HEK293T (cell line): Measurements from ENCODE around the gene VEPH1.
A peak's percentile ranks its signal among the peaks of the same experiment; 100 is the strongest.

ENCODE experiments used
- CTCF ChIA-PET: fragments of 350-600 bp; formaldehyde crosslinking; extraction: SDS; loops from one replicate; lab custom pipeline; 2021; ENCODE audit warnings: antibody characterized with exemption, inconsistent platforms; lab: Yijun Ruan, JAX
- POLR2A ChIA-PET: fragments of 350-600 bp; formaldehyde crosslinking; extraction: SDS; loops from one replicate; lab custom pipeline; 2020; ENCODE audit warnings: antibody characterized with exemption, inconsistent platforms; lab: Yijun Ruan, JAX
- DNase-seq: peaks from one replicate; pipeline ENCODE4 v3.0.0; 2012; ENCODE audit warnings: mixed read lengths; ENCODE audit errors: extremely low spot score
- ARNT ChIP-seq: fragments of 450-650 bp; IDR thresholded peaks from 2 replicates; pipeline ENCODE4 v1.6.1; 2017; ENCODE audit warnings: mild to moderate bottlenecking
- BHLHE40 ChIP-seq: fragments of 450-650 bp; IDR thresholded peaks from 2 replicates; pipeline ENCODE4 v1.6.1; 2016; ENCODE audit warnings: mild to moderate bottlenecking, moderate library complexity, borderline replicate concordance
- CTBP1 ChIP-seq: fragments of 450-650 bp; IDR thresholded peaks from 2 replicates; pipeline ENCODE4 v1.6.1; 2016; ENCODE audit warnings: borderline replicate concordance
- ELF4 ChIP-seq: fragments of 450-650 bp; IDR thresholded peaks from 2 replicates; pipeline ENCODE4 v1.6.1; 2017; ENCODE audit warnings: antibody characterized with exemption
- FOXA1 ChIP-seq: fragments of 450-650 bp; IDR thresholded peaks from 2 replicates; pipeline ENCODE4 v1.6.1; 2016; ENCODE audit warnings: mild to moderate bottlenecking
- FOXK2 ChIP-seq: fragments of 450-650 bp; IDR thresholded peaks from 2 replicates; pipeline ENCODE4 v1.6.1; 2016; ENCODE audit warnings: mild to moderate bottlenecking
- FOXM1 ChIP-seq: fragments of 450-650 bp; IDR thresholded peaks from 2 replicates; pipeline ENCODE4 v1.6.1; 2017; ENCODE audit warnings: mild to moderate bottlenecking, borderline replicate concordance
- HDGF ChIP-seq: fragments of 450-650 bp; IDR thresholded peaks from 2 replicates; pipeline ENCODE4 v1.6.1; 2017; ENCODE audit warnings: antibody characterized with exemption, borderline replicate concordance
- L3MBTL2 ChIP-seq: fragments of 450-650 bp; conservative IDR thresholded peaks from 2 replicates; pipeline ENCODE4 v1.6.1; 2016; ENCODE audit warnings: mild to moderate bottlenecking
- LEF1 ChIP-seq: fragments of 450-650 bp; IDR thresholded peaks from 2 replicates; pipeline ENCODE4 v1.6.1; 2017; ENCODE audit warnings: mild to moderate bottlenecking, borderline replicate concordance
- NFRKB ChIP-seq: fragments of 450-650 bp; IDR thresholded peaks from 2 replicates; pipeline ENCODE4 v1.6.1; 2016; ENCODE audit warnings: mild to moderate bottlenecking, moderate library complexity
- SP1 ChIP-seq: fragments of 450-650 bp; IDR thresholded peaks from 2 replicates; pipeline ENCODE4 v1.6.1; 2017
- SUZ12 ChIP-seq: fragments of 450-650 bp; IDR thresholded peaks from 2 replicates; pipeline ENCODE4 v1.6.1; 2016; ENCODE audit warnings: mild to moderate bottlenecking
- TARDBP ChIP-seq: fragments of 450-650 bp; IDR thresholded peaks from 2 replicates; pipeline ENCODE4 v1.6.1; 2016
- ZNF384 ChIP-seq: fragments of 450-650 bp; IDR thresholded peaks from 2 replicates; pipeline ENCODE4 v1.6.1; 2016
- TF ChIP-seq, protein P1 (sequence below): fragments of 450-650 bp; IDR thresholded peaks from 2 replicates; pipeline ENCODE4 v1.6.1; 2016

The VEPH1 gene

DNA sequence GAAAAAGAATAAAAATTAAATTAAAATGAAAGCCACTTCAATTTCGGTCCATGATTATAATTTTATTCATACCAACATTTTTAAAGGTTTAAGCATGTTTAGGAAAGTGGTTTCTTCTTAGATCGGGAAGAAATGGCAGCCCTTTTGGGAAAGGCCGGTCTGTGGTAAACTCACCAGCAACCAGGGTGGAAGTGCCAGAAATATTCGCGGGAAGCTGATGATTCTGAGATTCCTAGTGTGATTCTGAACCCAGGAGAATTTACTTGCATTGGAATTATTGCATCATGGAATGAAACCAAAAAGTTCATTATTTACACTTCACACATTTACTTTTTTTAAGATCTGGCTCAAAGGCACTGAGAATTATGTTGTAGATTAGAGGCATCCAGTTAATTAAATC, 246.1 kb downstream of the VEPH1 start:
- no peak for TF ChIP-seq FOXM1
- TF ChIP-seq BHLHE40 = no peak
- no peak for TF ChIP-seq FOXK2
- TF ChIP-seq SUZ12 = no peak
- TF ChIP-seq CTBP1 = no peak
- TF ChIP-seq HDGF = no peak
- no peak for TF ChIP-seq SP1
- ChIA-PET CTCF (no interaction called here), POLR2A (no interaction called here)
- DNase-seq = no peak

DNA sequence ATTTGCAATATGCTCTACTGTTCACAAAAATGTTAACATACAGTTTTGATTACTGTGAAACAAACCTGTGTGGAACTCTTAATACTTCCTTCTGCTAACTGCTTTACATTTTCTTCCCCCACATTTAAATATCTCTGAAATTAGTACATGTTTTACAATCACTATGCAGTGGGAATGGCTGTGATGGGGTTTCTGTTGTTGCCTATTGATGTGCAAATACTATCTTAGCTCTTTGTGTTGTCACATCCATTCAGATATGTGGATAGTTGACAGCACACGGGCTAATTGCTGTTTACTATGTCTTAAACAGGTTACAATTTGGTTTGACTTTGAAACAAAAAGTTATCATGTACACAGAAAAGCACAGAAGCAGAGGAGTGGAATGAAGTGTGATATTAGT, 247.4 kb downstream of the VEPH1 start:
- ChIA-PET CTCF (no interaction called here), POLR2A (no interaction called here)
- no peak for DNase-seq
- TF ChIP-seq TARDBP (no peak), ARNT (no peak), LEF1 (no peak), CTBP1 (no peak), L3MBTL2 (no peak), NFRKB (no peak), SP1 (no peak), ELF4 (no peak), FOXK2 (no peak), ZNF384 (no peak), HDGF (no peak), BHLHE40 (no peak), SUZ12 (no peak), FOXM1 (no peak), FOXA1 (no peak)
- TF ChIP-seq, protein P1, sequence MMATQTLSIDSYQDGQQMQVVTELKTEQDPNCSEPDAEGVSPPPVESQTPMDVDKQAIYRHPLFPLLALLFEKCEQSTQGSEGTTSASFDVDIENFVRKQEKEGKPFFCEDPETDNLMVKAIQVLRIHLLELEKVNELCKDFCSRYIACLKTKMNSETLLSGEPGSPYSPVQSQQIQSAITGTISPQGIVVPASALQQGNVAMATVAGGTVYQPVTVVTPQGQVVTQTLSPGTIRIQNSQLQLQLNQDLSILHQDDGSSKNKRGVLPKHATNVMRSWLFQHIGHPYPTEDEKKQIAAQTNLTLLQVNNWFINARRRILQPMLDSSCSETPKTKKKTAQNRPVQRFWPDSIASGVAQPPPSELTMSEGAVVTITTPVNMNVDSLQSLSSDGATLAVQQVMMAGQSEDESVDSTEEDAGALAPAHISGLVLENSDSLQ = no peak

DNA sequence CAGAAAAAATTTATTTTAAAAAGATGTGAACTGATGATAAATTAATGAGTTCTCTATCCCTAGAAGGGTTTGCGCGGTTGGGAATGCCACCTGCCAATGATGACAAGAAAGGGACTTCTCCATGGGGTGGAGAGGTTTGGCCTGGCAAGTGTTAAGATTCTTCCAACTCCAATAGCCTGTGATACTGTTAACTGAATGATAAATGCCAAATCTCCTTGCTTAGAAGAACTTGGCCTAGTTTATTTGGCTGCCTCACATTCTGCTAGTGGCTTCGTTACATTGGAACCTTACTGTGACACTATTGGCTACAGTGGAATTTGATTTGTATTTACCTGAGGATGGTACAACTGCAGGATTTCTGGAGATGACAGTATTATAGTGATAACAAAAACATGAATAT, 251.5 kb downstream of the VEPH1 start:
- TF ChIP-seq HDGF (no peak), CTBP1 (no peak), ARNT (no peak), SUZ12 (no peak), FOXA1 (no peak), FOXM1 (no peak), NFRKB (no peak), L3MBTL2 (no peak), ELF4 (no peak), FOXK2 (no peak), BHLHE40 (no peak), LEF1 (no peak), TARDBP (no peak), SP1 (no peak), ZNF384 (no peak)
- TF ChIP-seq, protein P1 = no peak
- DNase-seq = no peak
- ChIA-PET POLR2A (no interaction called here), CTCF (no interaction called here)

DNA sequence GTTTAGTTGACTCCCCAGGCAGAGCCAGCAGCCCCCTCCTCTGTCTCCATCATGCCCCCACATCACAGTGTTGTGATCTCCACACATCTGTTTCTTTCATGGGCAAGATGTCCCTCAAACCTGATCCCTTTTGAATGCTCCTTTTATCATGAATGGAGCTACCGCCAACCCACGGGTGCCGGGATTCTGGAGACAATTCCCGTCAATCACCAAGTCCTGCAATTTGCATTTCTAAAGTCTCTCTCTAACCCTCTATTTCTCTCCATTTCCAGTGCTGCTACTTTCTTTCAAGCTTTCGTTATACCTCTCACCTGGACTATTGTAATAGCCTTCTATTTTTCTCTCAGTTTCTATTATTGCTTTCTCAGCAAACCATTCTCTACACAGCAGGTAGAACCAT, 253.6 kb downstream of the VEPH1 start:
- DNase-seq = no peak
- TF ChIP-seq LEF1 = no peak
- no peak for TF ChIP-seq SP1
- no peak for TF ChIP-seq FOXA1
- TF ChIP-seq TARDBP = no peak
- no peak for TF ChIP-seq CTBP1
- no peak for TF ChIP-seq FOXK2
- no peak for TF ChIP-seq ARNT
- TF ChIP-seq ZNF384 = no peak
- no peak for TF ChIP-seq ELF4
- TF ChIP-seq SUZ12 = no peak
- no peak for TF ChIP-seq L3MBTL2
- CTCF ChIA-PET = no interaction called here
- POLR2A ChIA-PET = no interaction called here

DNA sequence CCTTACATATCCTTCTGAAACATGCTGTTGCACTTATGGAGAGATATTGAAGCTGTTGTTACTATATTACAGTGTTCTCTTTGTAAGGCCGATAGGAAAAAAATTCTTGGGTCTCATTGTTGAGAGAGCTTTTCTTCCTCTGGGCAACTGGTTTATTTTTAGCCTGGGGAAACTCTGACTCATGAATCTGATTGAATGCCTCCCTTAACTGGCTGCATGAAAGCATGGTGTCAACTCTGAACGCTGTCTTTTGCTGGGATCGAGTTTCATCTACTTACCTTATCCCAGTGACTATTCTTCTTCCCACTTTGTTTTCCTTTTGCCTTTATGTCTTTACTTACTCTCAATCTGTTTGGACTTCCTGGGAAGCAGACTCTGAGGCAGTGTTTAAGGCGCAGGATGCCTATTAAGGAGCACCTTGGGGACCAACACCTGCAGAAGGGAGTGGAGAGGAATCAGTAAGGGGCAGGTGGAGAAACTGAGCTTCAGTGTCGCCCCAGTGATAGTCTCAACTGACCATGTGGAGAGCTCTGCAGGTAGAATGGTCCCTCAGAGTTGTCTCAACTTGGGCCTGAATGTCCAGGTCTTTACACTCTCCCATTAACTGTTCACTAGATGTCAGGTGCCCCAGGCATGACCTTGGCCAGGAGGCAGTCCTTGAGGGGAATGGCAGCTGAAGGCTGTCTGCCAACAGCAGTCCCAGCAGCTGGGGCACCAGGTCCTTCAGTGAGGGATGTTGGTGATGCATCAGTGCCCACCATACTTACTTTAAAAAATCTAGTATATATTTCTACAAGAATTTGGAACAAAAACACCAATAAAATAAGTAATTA, 254.4 kb downstream of the VEPH1 start:
- peak; percentile 51 for DNase-seq
- ChIA-PET POLR2A (no interaction called here), CTCF (no interaction called here)
- TF ChIP-seq FOXK2 (no peak), TARDBP (no peak), CTBP1 (no peak)

DNA sequence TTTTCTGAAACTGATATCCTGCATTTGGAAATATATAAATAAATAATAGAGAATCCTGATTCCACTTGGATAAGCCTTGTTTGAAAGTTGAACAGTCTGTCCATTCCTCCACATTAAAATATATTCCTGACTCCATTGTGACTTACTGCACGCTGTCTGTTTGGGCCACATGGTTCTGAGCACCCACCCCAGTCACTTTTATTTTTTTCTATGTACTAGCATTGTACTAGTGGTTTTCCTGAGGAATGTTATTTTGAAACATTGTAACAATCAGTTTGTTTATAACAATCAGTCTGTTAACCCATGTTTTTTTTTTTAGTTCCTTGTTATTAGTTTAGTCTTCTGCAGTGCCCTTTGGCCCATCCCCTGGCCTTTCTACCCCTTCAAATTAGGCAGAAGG, 255.8 kb downstream of the VEPH1 start:
- no peak for DNase-seq
- ChIA-PET POLR2A (no interaction called here), CTCF (no interaction called here)
- TF ChIP-seq HDGF = no peak
- no peak for TF ChIP-seq NFRKB
- TF ChIP-seq CTBP1 = no peak
- no peak for TF ChIP-seq FOXM1
- TF ChIP-seq LEF1 = no peak
- no peak for TF ChIP-seq SUZ12
- no peak for TF ChIP-seq ARNT
- TF ChIP-seq TARDBP = no peak
- TF ChIP-seq SP1 = no peak
- TF ChIP-seq FOXA1 = no peak
- no peak for TF ChIP-seq BHLHE40
- TF ChIP-seq FOXK2 = no peak
- no peak for TF ChIP-seq ELF4
- TF ChIP-seq ZNF384 = no peak

DNA sequence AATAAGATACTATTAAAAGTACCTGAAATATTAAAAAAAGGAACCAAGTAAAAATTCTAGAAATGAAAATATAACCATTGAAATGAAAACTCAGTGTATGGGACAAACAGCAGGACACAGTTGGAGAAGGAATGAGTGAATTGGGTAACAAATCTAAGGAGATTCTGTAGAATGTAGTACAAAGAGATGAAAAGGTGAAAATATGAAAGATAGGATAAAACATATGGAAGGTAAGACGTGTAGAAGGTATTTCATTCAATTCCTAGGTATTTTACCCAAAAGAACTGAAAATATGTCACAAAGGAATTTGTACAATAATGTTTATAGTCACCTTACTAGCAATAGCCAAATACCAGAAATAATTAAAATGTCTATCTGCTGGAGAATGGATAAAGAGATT, 260.4 kb downstream of the VEPH1 start:
- no peak for DNase-seq
- POLR2A ChIA-PET = no interaction called here
- TF ChIP-seq FOXK2 (no peak), CTBP1 (no peak), TARDBP (no peak), ZNF384 (no peak), LEF1 (no peak), BHLHE40 (no peak), NFRKB (no peak), SP1 (no peak), HDGF (no peak), FOXM1 (no peak), L3MBTL2 (no peak), FOXA1 (no peak), ARNT (no peak), SUZ12 (no peak), ELF4 (no peak)
- TF ChIP-seq, protein P1 = no peak
- CTCF ChIA-PET = no interaction called here
